ENCODE results near the gene LRRN4CL. TPM values are rescaled to one million over a fixed set of nuclear protein-coding genes. Genes with fewer than 3 reads are reported as not detected.

LRRN4CL gene
- total and polyA plus RNA-seq, 9 of the 15 experiments (the other 6 are each of a cell fraction or from before 2014, with no cell fraction given): 0.03 to 0.11 (median 0.05) TPM; not detected in 4

- TF ChIP-seq E4F1 (CRISPR knock-in tag; IDR thresholded peaks at IDR 0.05; ENCODE audit: borderline replicate concordance) (no peak), BRF1 (IDR thresholded peaks at IDR 0.05; ENCODE audit: borderline replicate concordance, extremely low read depth, insufficient read length) (no peak), TEAD1 (CRISPR knock-in tag; IDR thresholded peaks at IDR 0.05) (peak; percentile 34 to 68; a peak in 2 of 4 replicates), GMEB1 (CRISPR knock-in tag; IDR thresholded peaks at IDR 0.05) (peak; percentile 64), ZBTB11 (CRISPR knock-in tag; IDR thresholded peaks at IDR 0.05) (peak in 1 of 3 experiments; percentile 76; a peak in 2 of 6 replicates), MEF2A (IDR thresholded peaks at IDR 0.05; ENCODE audit: control insufficient read depth, low read depth, low read length) (no peak), RBBP5 (IDR thresholded peaks at IDR 0.05; ENCODE audit: borderline replicate concordance, insufficient read depth, low read length, poor library complexity, severe bottlenecking) (peak; percentile 85), WHSC1 (IDR thresholded peaks at IDR 0.05; ENCODE audit: low read length) (no peak), L3MBTL2 (IDR thresholded peaks at IDR 0.05) (peak; percentile 50; the same call in 1 of the 2 replicates), POU5F1 (IDR thresholded peaks at IDR 0.05; ENCODE audit: borderline replicate concordance, low read depth, low read length, partially characterized antibody) (no peak), SIN3B (IDR thresholded peaks at IDR 0.05; ENCODE audit: low read depth) (peak; percentile 62), DMBX1 (CRISPR knock-in tag; IDR thresholded peaks at IDR 0.05; ENCODE audit: borderline replicate concordance) (0 out of 2 replicates have a peak, but pooled peaks have one; percentile 16), NR2C2 (CRISPR knock-in tag; IDR thresholded peaks at IDR 0.05) (peak; percentile 97), NR2C2 (tag; IDR thresholded peaks at IDR 0.05) (peak; percentile 99), ZC3H8 (IDR thresholded peaks at IDR 0.05) (no peak), MBD2 (IDR thresholded peaks at IDR 0.05; ENCODE audit: borderline replicate concordance, low read depth) (peak; percentile 47; the same call in 1 of the 2 replicates), ATF7 (IDR thresholded peaks at IDR 0.05) (peak; percentile 68; the same call in 1 of the 2 replicates), POLR2AphosphoS2 (IDR thresholded peaks at IDR 0.05; ENCODE audit: low read length) (peak; percentile 98), ELF2 (CRISPR knock-in tag; IDR thresholded peaks at IDR 0.05) (0 out of 2 replicates have a peak, but pooled peaks have one; percentile 48)
These were observed 43.1 kb downstream of the LRRN4CL start, which contains the start of gene GANAB (continued) for GRCh38 chr11:62645946-62646824.

All from K562 (cell line).